Measurements from ENCODE around the gene TNRC6C. TPM values are rescaled to one million over a fixed set of nuclear protein-coding genes. Genes with fewer than 3 reads are reported as not detected.
A peak's percentile ranks its signal among the peaks of the same experiment; 100 is the strongest.

The TNRC6C gene
- total and polyA plus RNA-seq, 2 of the 13 experiments (the other 11 are each of a cell fraction or from before 2014, with no cell fraction given): 0.66 to 4.9 TPM

GRCh38 chr17:77915594-77916021 lies 42.9 kb upstream of the TNRC6C start:
- no TSS peak for BruUV-seq (replicated peaks)
- FAIRE-seq: no peak
- H3K9ac ChIP-seq (ENCODE audit: insufficient read depth, low read depth, low read length): no peak overlapping the region

GRCh38 chr17:77916264-77916663 lies 42.2 kb upstream of the TNRC6C start:
- no peaks in the 10 kb centered on the region for H4K20me1 ChIP-seq (ENCODE audit: insufficient read depth, low read length)
- no TSS peak for BruUV-seq (replicated peaks)
- DNase-seq (ENCODE audit: low spot score) (no peak), ATAC-seq (no peak), FAIRE-seq (no peak)
- no peaks in the 10 kb centered on the region for H3K4me1 ChIP-seq (ENCODE audit: insufficient read depth, low read length)
- no peaks in the 10 kb centered on the region for H3K9me3 ChIP-seq (ENCODE audit: low read length)
- no peaks in the 10 kb centered on the region for H3K79me2 ChIP-seq (ENCODE audit: insufficient read depth, low read length)
- peaks cover 6 to 57% of the 10 kb centered on the region in 2 experiments; a peak in 4 of 5 replicates for H3K27me3 ChIP-seq (ENCODE audit: control insufficient read depth in 1 of 2, insufficient read depth in 2 of 2, low read length in 2 of 2)
- no peak overlapping the region for H2AFZ ChIP-seq (ENCODE audit: low read length)
- H3K4me3 ChIP-seq (replicated peaks in 1 of 3; ENCODE audit: insufficient read depth in 1 of 3, low read depth in 2 of 3, low read length in 3 of 3): no peak overlapping the region
- no peak overlapping the region for H3K27ac ChIP-seq (ENCODE audit: extremely low read length, insufficient read depth, low read length)
- H3K9ac ChIP-seq (ENCODE audit: insufficient read depth, low read depth, low read length): no peak overlapping the region
- in situ Hi-C loops (cut with HindIII; ENCODE audit: extremely low pct_ligation_motif_present, low pct_unique_long_range_greater_than_20kb) (no loop called here), intact Hi-C loops (cut with micrococcal nuclease; ENCODE audit: unreplicated experiment) (no loop called here)
- H3K4me2 ChIP-seq (ENCODE audit: low read depth, low read length): no peak overlapping the region
- WGBS (ENCODE audit: low lambda C conversion rate): 22% methylated on average over 6 of the region's 6 CpGs
- ChIA-PET CTCF (ENCODE audit: low intra/inter-chr PET ratio, low total read pairs) (no interaction called here), POLR2A (interaction anchor here (1.3 kb wide), 1 partner anchor 42 kb away, joined by 3 read pairs; the partner anchor contains the start of gene TNRC6C)
- H3K36me3 ChIP-seq (replicated peaks in 1 of 2; ENCODE audit: control insufficient read depth in 1 of 2, insufficient read depth in 2 of 2, low read length in 2 of 2): no peaks in the 10 kb centered on the region
- TF ChIP-seq YY1 (IDR thresholded peaks at IDR 0.05; ENCODE audit: insufficient read depth, insufficient replicate concordance, low read depth, low read length) (no peak), ZNF781 (CRISPR knock-in tag; IDR thresholded peaks at IDR 0.05; ENCODE audit: borderline replicate concordance, not compliant biosample characterization) (no peak), JUN (CRISPR knock-in tag; IDR thresholded peaks at IDR 0.05) (no peak), CTCF (CRISPR knock-in tag; IDR thresholded peaks at IDR 0.05) (no peak), ZNF607 (CRISPR knock-in tag; IDR thresholded peaks at IDR 0.05; ENCODE audit: borderline replicate concordance) (no peak), ZNF615 (CRISPR knock-in tag; IDR thresholded peaks at IDR 0.05; ENCODE audit: borderline replicate concordance) (no peak)

More at GRCh38 chr17:77915594-77916021, 42.9 kb upstream of the TNRC6C start:
- WGBS (ENCODE audit: low lambda C conversion rate): 17% methylated on average over 7 of the region's 7 CpGs
- in situ Hi-C loops (cut with HindIII; ENCODE audit: extremely low pct_ligation_motif_present, low pct_unique_long_range_greater_than_20kb) (no loop called here), intact Hi-C loops (cut with micrococcal nuclease; ENCODE audit: unreplicated experiment) (no loop called here)
- Histone ChIP-seq H2AFZ (ENCODE audit: low read length) (no peak overlapping the region), H3K27me3 (ENCODE audit: control insufficient read depth in 1 of 2, insufficient read depth in 2 of 2, low read length in 2 of 2) (peaks cover 6 to 53% of the 10 kb centered on the region in 2 experiments; a peak in 4 of 5 replicates), H4K20me1 (ENCODE audit: insufficient read depth, low read length) (no peaks in the 10 kb centered on the region), H3K79me2 (ENCODE audit: insufficient read depth, low read length) (no peaks in the 10 kb centered on the region), H3K4me2 (ENCODE audit: low read depth, low read length) (no peak overlapping the region), H3K27ac (ENCODE audit: extremely low read length, insufficient read depth, low read length) (no peak overlapping the region), H3K36me3 (replicated peaks in 1 of 2; ENCODE audit: control insufficient read depth in 1 of 2, insufficient read depth in 2 of 2, low read length in 2 of 2) (no peaks in the 10 kb centered on the region), H3K9me3 (ENCODE audit: low read length) (no peaks in the 10 kb centered on the region), H3K4me1 (ENCODE audit: insufficient read depth, low read length) (no peaks in the 10 kb centered on the region), H3K4me3 (replicated peaks in 1 of 3; ENCODE audit: insufficient read depth in 1 of 3, low read depth in 2 of 3, low read length in 3 of 3) (no peak overlapping the region)
- DNase-seq (ENCODE audit: low spot score) (no peak), ATAC-seq (no peak)
- ChIA-PET POLR2A (interaction anchor here (1.3 kb wide), 1 partner anchor 43 kb away, joined by 3 read pairs; the partner anchor contains the start of gene TNRC6C), CTCF (ENCODE audit: low intra/inter-chr PET ratio, low total read pairs) (no interaction called here)
- TF ChIP-seq ELF3 (CRISPR knock-in tag; IDR thresholded peaks at IDR 0.05) (no peak), EZH2 (conservative IDR thresholded peaks at IDR 0.05; ENCODE audit: low read depth, low read length) (0 out of 2 replicates have a peak, but pooled peaks have one; percentile 7)
